GM19035 (cell line): ENCODE measurements around the gene RGS3.
"Not testable (repeated sequence)": the region's sequence is repeated elsewhere in the genome, so short reads cannot be mapped to it uniquely, and the experiment has no call there.

Experiments
- ATAC-seq: cut with Tn5 transposase; IDR thresholded peaks from one replicate; pipeline ENCODE4 v1.9.1; 2021; ENCODE audit not compliant: unreplicated experiment

RGS3 gene

GRCh38 chr9:113631137-113631765 is 167.7 kb downstream of the RGS3 start:
- no peak for ATAC-seq

GRCh38 chr9:113631871-113632665 is 168.5 kb downstream of the RGS3 start:
- no peak for ATAC-seq

- no peak for ATAC-seq
Measured at GRCh38 chr9:113632776-113633590, 169.5 kb downstream of the RGS3 start.

GRCh38 chr9:113633782-113634595 is 170.5 kb downstream of the RGS3 start:
- no peak for ATAC-seq

GRCh38 chr9:113634596-113635515 is 171.3 kb downstream of the RGS3 start:
- ATAC-seq = no peak

- ATAC-seq = no peak
Measured at GRCh38 chr9:113635586-113635985, 172.1 kb downstream of the RGS3 start.

GRCh38 chr9:113636165-113636564 is 172.6 kb downstream of the RGS3 start:
- ATAC-seq = no peak

GRCh38 chr9:113636693-113637092 is 173.2 kb downstream of the RGS3 start:
- ATAC-seq = no peak

GRCh38 chr9:113638490-113638889 is 175.0 kb downstream of the RGS3 start:
- no peak for ATAC-seq

GRCh38 chr9:113638897-113639296 is 175.4 kb downstream of the RGS3 start:
- ATAC-seq = no peak

GRCh38 chr9:113639411-113639970 is 176.0 kb downstream of the RGS3 start:
- ATAC-seq = not testable (repeated sequence)

GRCh38 chr9:113640418-113640817 is 176.9 kb downstream of the RGS3 start:
- no peak for ATAC-seq

GRCh38 chr9:113641100-113641885 is 177.8 kb downstream of the RGS3 start:
- ATAC-seq = no peak

GRCh38 chr9:113644321-113644720 is 180.8 kb downstream of the RGS3 start:
- ATAC-seq = no peak

- ATAC-seq = no peak
Measured at GRCh38 chr9:113645227-113645977, 181.9 kb downstream of the RGS3 start.

GRCh38 chr9:113645978-113646253 is 182.4 kb downstream of the RGS3 start:
- no peak for ATAC-seq

GRCh38 chr9:113646491-113646890 is 183.0 kb downstream of the RGS3 start:
- no peak for ATAC-seq
